Right lobe of liver (tissue), 6 donors: ENCODE measurements around the gene WDFY2. TPM values are rescaled to one million over a fixed set of nuclear protein-coding genes. Genes with fewer than 3 reads are reported as not detected.
A peak's percentile ranks its signal among the peaks of the same experiment; 100 is the strongest.

ENCODE experiments used
- ATAC-seq, 4 donors: fragments of 200-7000 bp; cut with Tn5 transposase; one replicate each; pipeline ENCODE4 v1.9.1; 2020; ENCODE audit warnings: mild to moderate bottlenecking in 4 of 4, moderate library complexity in 4 of 4
- DNase-seq, 3 donors: peaks; one replicate each; pipeline ENCODE4 v3.0.0-alpha.2; 2020
- H3K27ac ChIP-seq, 3 donors: fragments of 200-600 bp; one replicate each; pipeline ENCODE4 v1.8.0; 2022
- H3K27me3 ChIP-seq, 2 donors: fragments of 200-600 bp; one replicate each; pipeline ENCODE4 v1.8.0; 2022
- H3K36me3 ChIP-seq, 4 donors: fragments of 200-600 bp; sonication (generic) in 1 of 4; one replicate each; pipeline versions ENCODE4 v1.5.1 to v1.8.0; 2017 to 2022; ENCODE audit warnings: control low read depth in 1 of 4
- H3K4me1 ChIP-seq, 4 donors: fragments of 200-600 bp; sonication (generic) in 1 of 4; one replicate each; pipeline versions ENCODE4 v1.5.1 to v1.8.0; 2017 to 2022; ENCODE audit warnings: control low read depth in 1 of 4
- H3K4me3 ChIP-seq, 3 donors: fragments of 200-600 bp; one replicate each; pipeline ENCODE4 v1.8.0; 2022
- H3K9me3 ChIP-seq, 4 donors: fragments of 200-600 bp; sonication (generic) in 1 of 4; one replicate each; pipeline versions ENCODE4 v1.5.1 to v1.8.0; 2017 to 2022; ENCODE audit warnings: control low read depth in 1 of 4
- POLR2A ChIP-seq: fragments of 450-650 bp; IDR thresholded peaks from one replicate; pipeline ENCODE4 v1.6.1; 2017; ENCODE audit warnings: antibody characterized with exemption, mild to moderate bottlenecking
- WGBS: methylation state at CpG from one replicate; pipeline ENCODE4 v1.1.6; 2018; ENCODE audit warnings: low coverage, low lambda C conversion rate; ENCODE audit not compliant: insufficient coverage; ENCODE audit errors: missing lambda C conversion rate; 5-methylcytosine and 5-hydroxymethylcytosine counted together
- intact Hi-C, 2 donors: fragments of 100-400 bp; cut with DNase I; formaldehyde crosslinking; loops; one replicate each; pipeline versions ENCODE4 v1.11.2 to v1.14.1; 2022
- total RNA-seq, 6 experiments: library from RNA; depleted of rRNA in 2 of 6; stranded (reverse); fragments of >200 nt in 2 of 6; fragmentation: NEBNext Ultra II Directional in 3 of 6; extraction: Animal tissue kit (Norgen Biotek cat#: 25700) in 3 of 6; gene quantifications; one replicate each; pipeline versions ENCODE4 v1.1.0 to v1.2.4, GENCODE V29; 2016 to 2023
- TF ChIP-seq, protein P1 (sequence below), 4 donors: fragments of 200-600 bp in 3 of 4; fragments of 450-650 bp in 1 of 4; IDR thresholded peaks; one replicate each; pipeline versions ENCODE4 v1.5.1 to v1.8.0; 2016 to 2022; ENCODE audit warnings: antibody characterized with exemption in 4 of 4, mild to moderate bottlenecking in 2 of 4
- donor health status: DM: no; HTN: yes; CAD: no.
- donor health status: DM: no; HTN: no; CAD: no.
- donor health status: DM: no; HTN: no; CAD: no.
- donor health status: DM: no; HTN: yes; CAD: no.
- donor health status: DM: no; HTN: yes; CAD: no.

Gene WDFY2
- total RNA-seq, 6 experiments from 2014 or later, result 4.5 to 12.0 (median 7.3) TPM

GRCh38 chr13:51713807-51714206 lies 129.5 kb downstream of the WDFY2 start:
- DNase-seq, result no peak
- Histone ChIP-seq H3K4me1 (no peaks in the 10 kb centered on the region), H3K27ac (no peak overlapping the region), H3K27me3 (no peaks in the 10 kb centered on the region), H3K36me3 (no peaks in the 10 kb centered on the region), H3K9me3 (no peaks in the 10 kb centered on the region), H3K4me3 (no peak overlapping the region)
- 87% methylated on average over 1 of the region's 1 CpG for WGBS
- no peak for ATAC-seq
- TF ChIP-seq, protein P1, sequence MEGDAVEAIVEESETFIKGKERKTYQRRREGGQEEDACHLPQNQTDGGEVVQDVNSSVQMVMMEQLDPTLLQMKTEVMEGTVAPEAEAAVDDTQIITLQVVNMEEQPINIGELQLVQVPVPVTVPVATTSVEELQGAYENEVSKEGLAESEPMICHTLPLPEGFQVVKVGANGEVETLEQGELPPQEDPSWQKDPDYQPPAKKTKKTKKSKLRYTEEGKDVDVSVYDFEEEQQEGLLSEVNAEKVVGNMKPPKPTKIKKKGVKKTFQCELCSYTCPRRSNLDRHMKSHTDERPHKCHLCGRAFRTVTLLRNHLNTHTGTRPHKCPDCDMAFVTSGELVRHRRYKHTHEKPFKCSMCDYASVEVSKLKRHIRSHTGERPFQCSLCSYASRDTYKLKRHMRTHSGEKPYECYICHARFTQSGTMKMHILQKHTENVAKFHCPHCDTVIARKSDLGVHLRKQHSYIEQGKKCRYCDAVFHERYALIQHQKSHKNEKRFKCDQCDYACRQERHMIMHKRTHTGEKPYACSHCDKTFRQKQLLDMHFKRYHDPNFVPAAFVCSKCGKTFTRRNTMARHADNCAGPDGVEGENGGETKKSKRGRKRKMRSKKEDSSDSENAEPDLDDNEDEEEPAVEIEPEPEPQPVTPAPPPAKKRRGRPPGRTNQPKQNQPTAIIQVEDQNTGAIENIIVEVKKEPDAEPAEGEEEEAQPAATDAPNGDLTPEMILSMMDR (IDR thresholded peaks at IDR 0.05), result no peak
- TF ChIP-seq POLR2A, result no peak
- intact Hi-C loops, result no loop called here

DNA sequence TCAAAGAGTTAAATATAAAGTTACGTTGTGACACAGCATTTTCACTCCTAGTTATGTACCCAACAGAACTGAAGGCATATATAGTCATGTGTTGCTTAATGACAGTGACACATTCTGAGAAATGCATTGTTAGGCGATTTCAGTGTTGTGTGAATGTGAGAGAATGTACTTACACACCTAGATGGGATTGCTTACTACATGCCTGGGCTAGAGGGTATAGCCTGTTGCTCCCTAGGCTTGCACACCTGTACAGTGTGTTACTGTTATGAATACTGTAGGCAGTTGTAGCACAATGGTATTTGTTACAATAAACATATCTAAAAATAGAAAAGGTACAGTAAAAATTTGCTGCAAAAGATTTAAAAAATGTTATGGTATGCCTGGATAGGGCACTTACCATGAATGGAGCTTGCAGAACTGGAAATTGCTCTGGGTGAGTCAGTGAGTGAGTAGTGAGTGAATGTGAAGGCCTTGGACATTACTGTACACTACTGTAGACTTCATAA lies 130.5 kb downstream of the WDFY2 start:
- Histone ChIP-seq H3K4me1 (no peaks in the 10 kb centered on the region), H3K27me3 (no peaks in the 10 kb centered on the region), H3K4me3 (no peak overlapping the region), H3K9me3 (no peaks in the 10 kb centered on the region), H3K36me3 (no peaks in the 10 kb centered on the region), H3K27ac (no peak overlapping the region)
- WGBS, result 80% methylated on average over 2 of the region's 2 CpGs
- intact Hi-C loops, result no loop called here
- ATAC-seq, result peak in 1 of 4 donors; percentile 45
- TF ChIP-seq, protein P1 (IDR thresholded peaks at IDR 0.05), result no peak
- no peak for TF ChIP-seq POLR2A
- DNase-seq, result no peak

GRCh38 chr13:51715613-51716012 lies 131.4 kb downstream of the WDFY2 start:
- TF ChIP-seq POLR2A, result no peak
- TF ChIP-seq, protein P1 (IDR thresholded peaks at IDR 0.05), result no peak
- Histone ChIP-seq H3K4me1 (no peaks in the 10 kb centered on the region), H3K4me3 (no peak overlapping the region), H3K27ac (no peak overlapping the region), H3K27me3 (no peaks in the 10 kb centered on the region), H3K9me3 (no peaks in the 10 kb centered on the region), H3K36me3 (peaks cover 0 to 2% (median 0%) of the 10 kb centered on the region in 4 donors)
- ATAC-seq, result no peak
- no peak for DNase-seq
- intact Hi-C loops, result no loop called here
- 100% methylated on average over 3 of the region's 3 CpGs for WGBS

DNA sequence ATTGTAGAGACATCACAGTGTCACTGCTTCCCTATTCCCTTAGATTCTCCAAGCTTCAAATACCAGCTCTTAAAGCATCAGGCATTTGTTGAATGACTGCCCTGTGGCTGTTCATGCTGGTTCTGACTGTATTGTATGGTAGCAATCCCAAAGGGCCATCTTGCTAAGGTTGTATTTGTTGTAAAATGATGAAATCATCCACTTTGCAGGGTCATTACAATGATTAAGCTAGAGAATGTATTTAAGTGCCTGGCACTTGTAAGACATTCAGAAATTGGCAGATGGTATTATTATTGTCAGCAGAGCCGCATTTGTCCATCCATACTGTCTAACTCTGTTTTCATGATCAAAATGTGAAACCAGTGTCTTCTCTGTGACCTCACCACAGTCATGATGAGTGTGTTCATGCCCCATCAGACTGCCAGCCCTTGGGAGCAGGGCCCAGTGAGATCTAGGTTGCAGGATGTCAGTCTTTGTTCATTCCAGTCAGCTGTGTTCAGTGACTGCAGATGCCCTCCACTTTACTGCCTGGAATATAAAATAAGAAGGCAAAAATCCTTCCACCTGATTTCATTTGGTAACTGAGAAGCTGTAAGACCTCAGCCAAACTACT lies 133.6 kb downstream of the WDFY2 start:
- Histone ChIP-seq H3K4me3 (no peak overlapping the region), H3K9me3 (no peaks in the 10 kb centered on the region), H3K27me3 (no peaks in the 10 kb centered on the region), H3K4me1 (no peaks in the 10 kb centered on the region), H3K27ac (no peak overlapping the region), H3K36me3 (peaks cover 0 to 2% (median 0%) of the 10 kb centered on the region in 4 donors)
- intact Hi-C loops, result no loop called here
- DNase-seq (no peak), ATAC-seq (no peak)
- WGBS, result 90% methylated on average over 1 of the region's 1 CpG
- TF ChIP-seq, protein P1 (IDR thresholded peaks at IDR 0.05), result no peak
- no peak for TF ChIP-seq POLR2A
